C4-2B (cell line): ENCODE data around the gene LAMB1.

ENCODE experiments used
- CTCF ChIP-seq: fragments of 450-650 bp; conservative IDR thresholded peaks from 2 replicates; pipeline ENCODE4 v1.5.1; 2017; ENCODE audit warnings: mild to moderate bottlenecking
- ZFX ChIP-seq: fragments of 450-650 bp; IDR thresholded peaks from 2 replicates; pipeline ENCODE4 v1.6.1; 2017

GRCh38 chr7:108028111-108028510 lies 25.1 kb upstream of the LAMB1 start:
- TF ChIP-seq CTCF, result no peak
- TF ChIP-seq ZFX, result no peak
